Measurements from ENCODE around the gene SYNGR3. TPM values are rescaled to one million over a fixed set of nuclear protein-coding genes. Genes with fewer than 3 reads are reported as not detected.

Gene SYNGR3
- total and polyA plus RNA-seq, 2 of the 13 experiments (the other 11 are each of a cell fraction or from before 2014, with no cell fraction given), result 0.97 to 5.7 TPM

- TF ChIP-seq, protein P1, sequence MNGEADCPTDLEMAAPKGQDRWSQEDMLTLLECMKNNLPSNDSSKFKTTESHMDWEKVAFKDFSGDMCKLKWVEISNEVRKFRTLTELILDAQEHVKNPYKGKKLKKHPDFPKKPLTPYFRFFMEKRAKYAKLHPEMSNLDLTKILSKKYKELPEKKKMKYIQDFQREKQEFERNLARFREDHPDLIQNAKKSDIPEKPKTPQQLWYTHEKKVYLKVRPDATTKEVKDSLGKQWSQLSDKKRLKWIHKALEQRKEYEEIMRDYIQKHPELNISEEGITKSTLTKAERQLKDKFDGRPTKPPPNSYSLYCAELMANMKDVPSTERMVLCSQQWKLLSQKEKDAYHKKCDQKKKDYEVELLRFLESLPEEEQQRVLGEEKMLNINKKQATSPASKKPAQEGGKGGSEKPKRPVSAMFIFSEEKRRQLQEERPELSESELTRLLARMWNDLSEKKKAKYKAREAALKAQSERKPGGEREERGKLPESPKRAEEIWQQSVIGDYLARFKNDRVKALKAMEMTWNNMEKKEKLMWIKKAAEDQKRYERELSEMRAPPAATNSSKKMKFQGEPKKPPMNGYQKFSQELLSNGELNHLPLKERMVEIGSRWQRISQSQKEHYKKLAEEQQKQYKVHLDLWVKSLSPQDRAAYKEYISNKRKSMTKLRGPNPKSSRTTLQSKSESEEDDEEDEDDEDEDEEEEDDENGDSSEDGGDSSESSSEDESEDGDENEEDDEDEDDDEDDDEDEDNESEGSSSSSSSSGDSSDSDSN (CRISPR knock-in tag; IDR thresholded peaks at IDR 0.05), result peak; percentile 90
- TF ChIP-seq HNF1B (CRISPR knock-in tag; IDR thresholded peaks at IDR 0.05) (peak; percentile 88), ZSCAN29 (CRISPR knock-in tag; conservative IDR thresholded peaks at IDR 0.05) (peak; percentile 68; the same call in 1 of the 2 replicates), HOXA7 (CRISPR knock-in tag; IDR thresholded peaks at IDR 0.05) (no peak), BCLAF1 (IDR thresholded peaks at IDR 0.05) (no peak), DNMT1 (CRISPR knock-in tag; IDR thresholded peaks at IDR 0.05) (no peak), NR2C2 (CRISPR knock-in tag; IDR thresholded peaks at IDR 0.05; ENCODE audit: borderline replicate concordance) (peak; percentile 83), TEAD2 (CRISPR knock-in tag; IDR thresholded peaks at IDR 0.05) (no peak), TMF1 (CRISPR knock-in tag; IDR thresholded peaks at IDR 0.05; ENCODE audit: low read depth) (no peak), HCFC1 (IDR thresholded peaks at IDR 0.05; ENCODE audit: low read depth, low read length) (no peak), ZFP90 (CRISPR knock-in tag; IDR thresholded peaks at IDR 0.05; ENCODE audit: borderline replicate concordance) (peak; percentile 83; the same call in 1 of the 2 replicates), ZFP91 (CRISPR knock-in tag; IDR thresholded peaks at IDR 0.05; ENCODE audit: borderline replicate concordance) (peak; percentile 47), NR2F2 (IDR thresholded peaks at IDR 0.05; ENCODE audit: borderline replicate concordance, low read depth) (peak; percentile 93), RXRB (CRISPR knock-in tag; IDR thresholded peaks at IDR 0.05; ENCODE audit: borderline replicate concordance) (peak; percentile 91), MED1 (CRISPR knock-in tag; IDR thresholded peaks at IDR 0.05) (peak; percentile 74), ZNF12 (CRISPR knock-in tag; IDR thresholded peaks at IDR 0.05) (no peak)
- TF ChIP-seq, protein P2, sequence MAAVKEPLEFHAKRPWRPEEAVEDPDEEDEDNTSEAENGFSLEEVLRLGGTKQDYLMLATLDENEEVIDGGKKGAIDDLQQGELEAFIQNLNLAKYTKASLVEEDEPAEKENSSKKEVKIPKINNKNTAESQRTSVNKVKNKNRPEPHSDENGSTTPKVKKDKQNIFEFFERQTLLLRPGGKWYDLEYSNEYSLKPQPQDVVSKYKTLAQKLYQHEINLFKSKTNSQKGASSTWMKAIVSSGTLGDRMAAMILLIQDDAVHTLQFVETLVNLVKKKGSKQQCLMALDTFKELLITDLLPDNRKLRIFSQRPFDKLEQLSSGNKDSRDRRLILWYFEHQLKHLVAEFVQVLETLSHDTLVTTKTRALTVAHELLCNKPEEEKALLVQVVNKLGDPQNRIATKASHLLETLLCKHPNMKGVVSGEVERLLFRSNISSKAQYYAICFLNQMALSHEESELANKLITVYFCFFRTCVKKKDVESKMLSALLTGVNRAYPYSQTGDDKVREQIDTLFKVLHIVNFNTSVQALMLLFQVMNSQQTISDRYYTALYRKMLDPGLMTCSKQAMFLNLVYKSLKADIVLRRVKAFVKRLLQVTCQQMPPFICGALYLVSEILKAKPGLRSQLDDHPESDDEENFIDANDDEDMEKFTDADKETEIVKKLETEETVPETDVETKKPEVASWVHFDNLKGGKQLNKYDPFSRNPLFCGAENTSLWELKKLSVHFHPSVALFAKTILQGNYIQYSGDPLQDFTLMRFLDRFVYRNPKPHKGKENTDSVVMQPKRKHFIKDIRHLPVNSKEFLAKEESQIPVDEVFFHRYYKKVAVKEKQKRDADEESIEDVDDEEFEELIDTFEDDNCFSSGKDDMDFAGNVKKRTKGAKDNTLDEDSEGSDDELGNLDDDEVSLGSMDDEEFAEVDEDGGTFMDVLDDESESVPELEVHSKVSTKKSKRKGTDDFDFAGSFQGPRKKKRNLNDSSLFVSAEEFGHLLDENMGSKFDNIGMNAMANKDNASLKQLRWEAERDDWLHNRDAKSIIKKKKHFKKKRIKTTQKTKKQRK (IDR thresholded peaks at IDR 0.05; ENCODE audit: low read length), result no peak
Observed at GRCh38 chr16:2039274-2040031, 49.7 kb downstream of the SYNGR3 start (continued).

All from HepG2 (cell line).